NOMO-1 treated with DMSO at 0.1 percent for 48 hours (cell line): ENCODE results near the gene CILP.

ENCODE experiments used
- DNase-seq: peaks from one replicate; lab custom pipeline; 2025; ENCODE audit not compliant: unreplicated experiment; lab: John Stamatoyannopoulos, UW

CILP gene

GRCh38 chr15:65147902-65148301 is 63.4 kb downstream of the CILP start:
- DNase-seq: no peak

- no peak for DNase-seq
These were observed 64.8 kb downstream of the CILP start for GRCh38 chr15:65146438-65146837.
